HG03196 (cell line): ENCODE results near the gene CAPN5.
A peak's percentile ranks its signal among the peaks of the same experiment; 100 is the strongest.

Source experiments
- ATAC-seq: cut with Tn5 transposase; IDR thresholded peaks from one replicate; pipeline ENCODE4 v1.9.1; 2021; ENCODE audit not compliant: unreplicated experiment

Gene CAPN5

GRCh38 chr11:77082838-77083565 is 16.2 kb downstream of the CAPN5 start:
- ATAC-seq = no peak

DNA sequence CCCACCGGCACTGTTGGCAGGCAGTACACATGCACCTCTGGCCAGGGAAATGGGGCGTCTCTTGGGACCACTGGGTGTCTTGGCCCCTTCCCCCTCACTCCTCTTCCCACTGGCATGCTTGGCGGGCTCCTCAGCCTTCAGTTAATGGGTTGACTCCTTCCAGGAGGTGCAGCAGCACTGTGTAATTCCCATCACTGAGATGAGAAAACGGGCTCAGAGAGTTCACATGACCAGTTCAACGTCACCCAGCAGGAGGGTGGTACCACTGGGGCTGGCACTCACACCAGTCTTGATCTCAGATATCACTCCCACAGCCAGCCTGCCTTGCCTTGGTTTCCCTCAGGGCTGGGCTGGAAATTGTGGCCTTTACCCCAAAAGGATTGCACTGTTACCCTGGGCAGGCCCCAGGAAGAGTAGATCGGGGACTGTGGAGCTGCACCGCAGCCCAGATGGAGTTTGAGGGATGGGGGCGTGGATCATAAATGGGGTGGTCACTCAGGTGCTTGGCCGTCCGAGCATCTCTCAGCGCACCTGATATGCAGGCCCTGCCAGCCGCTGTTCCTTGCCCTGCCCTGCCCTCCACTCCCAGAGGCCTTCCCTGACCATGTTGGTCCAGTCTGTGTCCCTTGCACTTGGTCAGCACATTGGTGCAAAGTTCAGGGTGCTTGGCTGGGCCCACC is 16.9 kb downstream of the CAPN5 start:
- ATAC-seq = no peak

GRCh38 chr11:77084581-77085191 is 17.9 kb downstream of the CAPN5 start:
- ATAC-seq = no peak

- no peak for ATAC-seq
These were observed 18.9 kb downstream of the CAPN5 start for GRCh38 chr11:77085652-77086051.

DNA sequence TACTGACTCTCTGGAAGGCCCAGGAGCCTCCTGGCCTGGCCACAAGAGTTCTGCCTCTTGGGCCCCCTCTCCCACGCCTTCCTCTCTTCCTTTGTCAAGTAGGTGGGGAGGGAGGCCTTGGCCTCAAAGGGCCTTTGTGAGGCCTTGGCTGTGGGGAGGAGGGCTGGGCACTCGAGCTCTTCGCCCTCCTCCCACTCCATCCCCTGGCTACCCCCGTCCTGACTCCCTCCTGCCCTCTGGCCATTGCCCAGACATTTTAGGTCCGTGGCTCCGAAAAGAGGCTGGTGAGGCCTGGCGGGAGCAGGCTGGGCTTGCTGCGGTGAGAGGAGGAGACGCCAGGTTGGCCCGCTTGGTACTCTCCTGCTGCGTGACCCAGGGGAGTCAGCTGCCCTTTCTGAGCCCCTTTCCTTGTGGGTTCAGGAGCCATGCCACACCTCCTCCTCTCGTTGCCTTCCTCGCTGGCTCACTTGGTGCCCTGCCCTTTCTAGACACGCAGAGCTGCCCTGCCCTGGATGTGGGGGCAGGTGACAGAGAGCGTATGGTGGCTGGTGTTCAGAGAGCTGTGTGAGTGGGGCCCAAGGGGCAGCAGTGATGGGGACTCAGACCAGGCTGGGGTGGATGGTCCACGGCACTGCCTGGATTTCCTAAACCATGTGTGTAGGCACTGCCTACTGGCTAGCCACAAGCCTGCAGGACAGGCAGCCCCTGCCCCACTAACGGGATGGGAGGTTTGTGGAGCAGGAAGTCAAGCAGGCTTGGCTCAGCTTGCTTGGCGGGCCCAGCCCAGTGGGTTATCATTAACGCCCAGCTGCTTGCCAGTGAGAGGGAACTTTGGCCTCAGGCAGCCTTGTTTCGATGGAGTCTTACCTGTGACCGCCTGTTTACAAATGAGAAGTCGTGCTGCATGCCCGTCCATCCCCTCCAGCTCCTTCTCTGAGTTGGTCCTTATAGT is 20.0 kb downstream of the CAPN5 start:
- ATAC-seq = no peak

DNA sequence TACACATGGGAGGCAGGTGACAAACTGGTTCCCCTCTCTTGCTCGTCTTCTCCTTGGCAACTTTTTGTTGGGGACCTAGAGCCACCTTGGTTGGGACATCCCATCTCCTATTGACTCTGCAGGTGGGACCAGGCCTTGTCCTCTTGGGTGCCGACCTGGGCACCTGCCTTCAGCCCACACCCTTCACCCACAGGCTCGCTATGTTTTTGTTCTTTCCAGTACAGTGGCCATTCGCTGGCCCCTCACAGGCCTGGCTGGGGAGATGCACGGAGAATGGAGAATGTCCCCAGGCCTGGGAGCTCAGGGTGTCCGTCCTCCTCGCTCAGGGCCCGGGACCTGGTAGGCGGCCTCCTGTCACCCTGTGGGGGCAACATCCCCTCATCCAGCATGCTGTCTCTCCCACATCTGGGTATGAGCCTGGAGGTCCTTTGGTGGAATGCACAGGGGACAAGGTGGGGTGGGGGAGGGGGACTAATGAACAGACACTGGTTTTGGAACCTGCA is 21.0 kb downstream of the CAPN5 start:
- ATAC-seq = no peak

- ATAC-seq = no peak
These were observed 21.6 kb downstream of the CAPN5 start for GRCh38 chr11:77088236-77089003.

DNA sequence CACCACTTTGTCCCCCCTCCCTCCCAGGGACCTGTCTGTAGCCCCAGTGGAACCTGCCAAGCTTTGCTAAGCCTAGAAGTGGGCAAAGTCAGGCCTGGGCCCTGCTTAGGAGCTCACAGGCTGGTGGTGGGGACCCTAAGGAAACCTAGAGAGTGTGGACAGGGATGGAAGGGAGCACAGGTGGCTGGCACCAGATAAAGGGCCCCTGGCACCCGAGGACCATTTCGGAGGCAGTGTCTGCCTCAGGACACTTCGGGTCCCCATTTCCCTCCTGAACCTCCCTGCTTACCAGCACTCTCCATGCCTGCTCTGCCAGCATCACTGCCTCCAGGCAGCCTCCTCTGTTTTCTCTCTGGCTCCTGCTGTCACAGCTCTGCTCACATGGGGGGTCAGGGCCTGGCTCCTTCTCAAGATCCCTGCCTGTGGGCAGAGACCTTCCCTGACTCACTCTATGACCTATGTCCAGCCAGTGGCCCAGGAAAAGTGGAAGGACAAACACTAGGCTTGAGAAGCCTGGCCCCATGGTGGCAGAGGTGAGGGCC is 22.3 kb downstream of the CAPN5 start:
- ATAC-seq = no peak

GRCh38 chr11:77090046-77090372 is 23.2 kb downstream of the CAPN5 start:
- no peak for ATAC-seq

GRCh38 chr11:77090373-77091111 is 23.8 kb downstream of the CAPN5 start:
- ATAC-seq = no peak

- peak; percentile 58 for ATAC-seq
These were observed 24.6 kb downstream of the CAPN5 start for GRCh38 chr11:77091146-77091940.

DNA sequence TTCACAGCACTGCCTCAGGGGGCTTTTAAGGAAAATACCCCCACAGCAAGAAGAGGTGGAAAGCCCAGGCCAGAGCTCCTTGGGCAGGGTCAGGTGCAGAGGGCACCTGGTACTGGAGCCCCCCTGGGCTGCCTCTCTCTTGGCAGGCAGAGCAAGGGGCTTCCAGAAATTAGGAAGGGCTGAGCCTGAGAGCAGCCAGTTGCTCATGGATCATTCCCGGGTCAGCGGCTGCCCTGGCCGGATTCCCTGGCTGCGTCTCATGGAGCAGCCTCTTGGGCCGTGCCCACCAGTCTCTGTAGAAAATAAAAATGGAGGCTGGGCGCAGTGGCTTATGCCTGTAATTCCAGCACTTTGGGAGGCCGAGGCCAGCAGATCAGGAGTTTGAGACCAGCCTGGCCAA is 25.6 kb downstream of the CAPN5 start:
- no peak for ATAC-seq

DNA sequence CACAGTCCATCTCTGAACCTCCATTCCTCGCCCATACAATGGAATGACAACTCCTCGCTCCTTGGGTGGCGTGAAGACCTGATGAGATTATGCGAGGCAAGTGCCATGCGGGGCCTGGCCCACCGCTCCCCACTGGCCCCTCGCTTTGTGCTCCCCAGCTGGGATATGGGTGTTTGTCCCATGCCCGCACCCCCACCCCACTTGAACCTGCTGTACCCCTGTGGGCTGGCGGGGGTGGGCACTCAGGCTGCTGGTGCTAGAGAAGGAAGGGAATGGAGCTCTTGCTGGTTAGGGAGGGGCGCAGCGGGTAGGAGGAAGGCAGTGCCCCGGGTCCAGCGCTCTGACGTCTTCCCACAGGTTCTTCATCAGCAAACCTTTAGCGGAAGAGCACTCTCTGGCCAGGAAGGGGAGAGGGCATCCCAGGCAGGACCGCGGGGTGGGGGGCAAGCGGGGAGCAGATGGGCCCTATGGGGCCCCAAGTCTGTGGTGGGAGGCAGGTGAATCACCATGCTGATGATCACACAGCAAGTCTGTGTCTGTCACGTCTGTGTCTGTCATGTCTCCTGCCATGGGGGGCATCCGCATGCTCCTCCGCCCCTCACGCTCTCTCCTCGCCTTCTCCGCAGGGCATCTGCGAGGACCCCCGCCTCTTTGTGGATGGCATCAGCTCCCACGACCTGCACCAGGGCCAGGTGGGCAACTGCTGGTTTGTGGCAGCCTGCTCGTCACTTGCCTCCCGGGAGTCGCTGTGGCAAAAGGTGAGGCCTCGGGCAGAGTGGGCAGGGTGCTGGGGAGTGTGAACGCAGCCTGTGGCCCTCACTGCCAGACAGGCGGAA is 26.5 kb downstream of the CAPN5 start:
- no peak for ATAC-seq

- ATAC-seq = no peak
These were observed 27.4 kb downstream of the CAPN5 start for GRCh38 chr11:77093987-77094840.

GRCh38 chr11:77094841-77095365 is 28.1 kb downstream of the CAPN5 start:
- no peak for ATAC-seq
